Sigmoid colon (tissue), 7 donors: ENCODE measurements around the gene COX7C. TPM values are rescaled to one million over a fixed set of nuclear protein-coding genes. Genes with fewer than 3 reads are reported as not detected.
"Not testable (repeated sequence)": the region's sequence is repeated elsewhere in the genome, so short reads cannot be mapped to it uniquely, and the experiment has no call there.

Experiments
- DNase-seq: peaks from one replicate; pipeline ENCODE4 v3.0.0-alpha.2; 2019
- H3K27ac ChIP-seq, 4 donors: fragments of 200-600 bp; sonication (generic); one replicate each; pipeline ENCODE4 v1.5.1; 2016 to 2019; ENCODE audit warnings: mild to moderate bottlenecking in 1 of 4
- H3K27me3 ChIP-seq, 3 donors: fragments of 200-600 bp; sonication (generic); one replicate each; pipeline ENCODE4 v1.5.1; 2019; ENCODE audit warnings: mild to moderate bottlenecking in 1 of 3
- H3K36me3 ChIP-seq, 4 donors: fragments of 200-600 bp; sonication (generic); one replicate each; pipeline ENCODE4 v1.5.1; 2016 to 2019
- H3K4me1 ChIP-seq, 4 donors: fragments of 200-600 bp; sonication (generic); one replicate each; pipeline ENCODE4 v1.5.1; 2017 to 2019
- H3K4me3 ChIP-seq, 4 donors: fragments of 200-600 bp; sonication (generic); one replicate each; pipeline ENCODE4 v1.5.1; 2017 to 2019; ENCODE audit warnings: mild to moderate bottlenecking in 2 of 4, moderate library complexity in 1 of 4
- H3K9me3 ChIP-seq, 4 donors: fragments of 200-600 bp in 3 of 4; sonication (generic) in 3 of 4; one replicate each; pipeline versions ENCODE4 v1.5.1 to v1.6.1; 2013 to 2019
- EP300 ChIP-seq, 4 donors: sonication (generic); formaldehyde crosslinking; IDR thresholded peaks; one replicate each; pipeline ENCODE4 v1.6.1; 2017; ENCODE audit warnings: antibody characterized with exemption in 4 of 4
- POLR2A ChIP-seq, 2 donors: fragments of 450-650 bp; IDR thresholded peaks; one replicate each; pipeline ENCODE4 v1.6.1; 2016; ENCODE audit warnings: antibody characterized with exemption in 2 of 2, mild to moderate bottlenecking in 2 of 2, moderate library complexity in 2 of 2
- POLR2AphosphoS5 ChIP-seq, 4 donors: sonication (generic); formaldehyde crosslinking; IDR thresholded peaks; one replicate each; pipeline ENCODE4 v1.6.1; 2017; ENCODE audit warnings: antibody characterized with exemption in 4 of 4
- WGBS, 2 donors: extraction: QIAGEN DNeasy Blood & Tissue Kit; methylation state at CpG; one replicate each; pipeline ENCODE4 v1.1.7; 2013; 5-methylcytosine and 5-hydroxymethylcytosine counted together
- intact Hi-C: fragments of 100-400 bp; cut with DNase I; formaldehyde crosslinking; loops from one replicate; pipeline ENCODE4 v1.15.1; 2023
- polyA plus RNA-seq, 3 donors: library from polyadenylated mRNA; stranded (reverse); fragments of 200-250 nt; gene quantifications; one replicate each; pipeline ENCODE4 v1.2.3, GENCODE V29; 2013
- total RNA-seq, 4 donors: library from RNA; depleted of rRNA; stranded (reverse); fragments of >200 nt; gene quantifications; one replicate each; pipeline ENCODE4 v1.1.0, GENCODE V29; 2016
- TF ChIP-seq, protein P1 (sequence below), 4 experiments: fragments of 450-650 bp in 3 of 4; fragments of 200-600 bp in 1 of 4; IDR thresholded peaks; one replicate each; pipeline ENCODE4 v1.5.1; 2016 to 2019; ENCODE audit warnings: antibody characterized with exemption in 4 of 4, mild to moderate bottlenecking in 3 of 4, moderate library complexity in 2 of 4
- donor health status: healthy with polysubstance abuse.
- donor health status: Bipolar disorder and iron deficiency.
- donor health status: healthy.

Gene COX7C
- total and polyA plus RNA-seq, 7 donors = 570 to 1,838 (median 1,155) TPM

DNA sequence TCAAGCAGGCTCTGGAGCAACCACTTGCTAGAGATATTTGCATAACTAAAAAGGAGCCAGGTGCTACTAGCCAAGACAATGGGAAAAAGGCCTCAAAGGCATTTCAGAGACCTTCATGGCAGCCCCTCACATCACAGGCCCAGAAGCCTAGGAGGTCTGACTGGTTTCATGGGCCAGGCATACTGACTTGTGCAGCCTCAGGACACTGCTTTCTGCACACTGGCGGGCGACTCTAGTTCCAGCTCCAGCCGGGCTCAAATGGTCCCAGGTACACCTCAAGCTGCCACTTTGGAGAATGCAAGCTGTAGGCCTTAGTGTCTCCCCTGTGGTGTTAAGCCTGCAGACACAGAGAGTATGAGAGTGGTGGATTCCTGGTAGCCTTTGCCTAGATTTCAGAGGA, 27.1 kb downstream of the COX7C start:
- intact Hi-C loops = no loop called here
- DNase-seq = no peak
- no peaks in the 10 kb centered on the region for H3K36me3 ChIP-seq
- no peaks in the 10 kb centered on the region for H3K9me3 ChIP-seq
- H3K27ac ChIP-seq = no peak overlapping the region
- TF ChIP-seq POLR2A (IDR thresholded peaks at IDR 0.05) (no peak), POLR2AphosphoS5 (IDR thresholded peaks at IDR 0.05) (no peak), EP300 (IDR thresholded peaks at IDR 0.05) (no peak)
- TF ChIP-seq, protein P1, sequence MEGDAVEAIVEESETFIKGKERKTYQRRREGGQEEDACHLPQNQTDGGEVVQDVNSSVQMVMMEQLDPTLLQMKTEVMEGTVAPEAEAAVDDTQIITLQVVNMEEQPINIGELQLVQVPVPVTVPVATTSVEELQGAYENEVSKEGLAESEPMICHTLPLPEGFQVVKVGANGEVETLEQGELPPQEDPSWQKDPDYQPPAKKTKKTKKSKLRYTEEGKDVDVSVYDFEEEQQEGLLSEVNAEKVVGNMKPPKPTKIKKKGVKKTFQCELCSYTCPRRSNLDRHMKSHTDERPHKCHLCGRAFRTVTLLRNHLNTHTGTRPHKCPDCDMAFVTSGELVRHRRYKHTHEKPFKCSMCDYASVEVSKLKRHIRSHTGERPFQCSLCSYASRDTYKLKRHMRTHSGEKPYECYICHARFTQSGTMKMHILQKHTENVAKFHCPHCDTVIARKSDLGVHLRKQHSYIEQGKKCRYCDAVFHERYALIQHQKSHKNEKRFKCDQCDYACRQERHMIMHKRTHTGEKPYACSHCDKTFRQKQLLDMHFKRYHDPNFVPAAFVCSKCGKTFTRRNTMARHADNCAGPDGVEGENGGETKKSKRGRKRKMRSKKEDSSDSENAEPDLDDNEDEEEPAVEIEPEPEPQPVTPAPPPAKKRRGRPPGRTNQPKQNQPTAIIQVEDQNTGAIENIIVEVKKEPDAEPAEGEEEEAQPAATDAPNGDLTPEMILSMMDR (IDR thresholded peaks at IDR 0.05) = no peak
- 96 to 99% methylated on average over 3 of the region's 3 CpGs for WGBS, 2 donors
- H3K27me3 ChIP-seq = no peaks in the 10 kb centered on the region
- no peak overlapping the region for H3K4me3 ChIP-seq
- no peaks in the 10 kb centered on the region for H3K4me1 ChIP-seq

DNA sequence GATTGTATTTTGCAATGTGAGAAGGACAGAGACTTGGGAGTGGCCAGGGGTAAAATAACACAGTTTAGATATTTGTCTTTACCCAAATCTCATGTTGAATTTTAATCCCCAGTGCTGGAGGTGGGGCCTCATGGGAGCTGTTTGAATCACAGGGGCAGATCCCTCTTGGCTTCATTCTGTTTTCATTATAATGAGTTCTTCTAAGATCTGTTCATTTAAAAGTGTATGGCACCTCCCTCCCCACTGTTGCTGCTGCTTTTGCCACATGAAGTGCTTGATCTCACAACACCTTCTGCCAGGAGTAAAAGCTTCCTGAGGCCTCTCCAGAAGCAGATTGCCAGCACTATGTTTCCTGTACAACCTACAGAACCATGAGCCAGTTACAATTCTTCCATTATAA, 28.1 kb downstream of the COX7C start:
- Histone ChIP-seq H3K27ac (no peak overlapping the region), H3K27me3 (no peaks in the 10 kb centered on the region), H3K9me3 (no peaks in the 10 kb centered on the region), H3K4me1 (peaks cover 0 to 7% (median 0%) of the 10 kb centered on the region in 4 donors), H3K4me3 (no peak overlapping the region), H3K36me3 (no peaks in the 10 kb centered on the region)
- no peak for TF ChIP-seq POLR2A (IDR thresholded peaks at IDR 0.05)
- TF ChIP-seq, protein P1 (IDR thresholded peaks at IDR 0.05) = no peak
- no peak for TF ChIP-seq EP300 (IDR thresholded peaks at IDR 0.05)
- no peak for TF ChIP-seq POLR2AphosphoS5 (IDR thresholded peaks at IDR 0.05)
- intact Hi-C loops = no loop called here
- DNase-seq = no peak

DNA sequence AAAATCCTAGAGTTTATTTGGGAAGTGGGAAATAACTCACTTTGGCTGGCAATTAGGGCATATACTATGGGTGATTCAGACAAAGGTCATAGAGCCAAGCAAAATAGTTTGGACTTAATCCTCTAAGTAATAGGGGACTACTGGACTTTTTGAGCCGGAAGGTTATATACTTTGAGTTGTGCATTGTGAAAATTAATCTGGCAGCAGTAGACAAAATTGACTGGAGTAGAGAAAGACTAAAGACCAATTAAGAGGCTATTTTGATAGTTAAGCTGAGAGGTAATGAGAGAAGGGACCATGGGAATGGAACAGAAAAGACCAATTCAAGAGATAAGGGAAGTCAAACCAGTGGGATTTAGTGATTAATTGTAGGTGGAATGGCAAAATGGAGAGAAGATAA, 28.9 kb downstream of the COX7C start:
- no peaks in the 10 kb centered on the region for H3K9me3 ChIP-seq
- DNase-seq = no peak
- no peaks in the 10 kb centered on the region for H3K36me3 ChIP-seq
- intact Hi-C loops = no loop called here
- H3K27me3 ChIP-seq = no peaks in the 10 kb centered on the region
- H3K4me3 ChIP-seq = no peak overlapping the region
- WGBS, 2 donors = 92 to 95% methylated on average over 1 of the region's 1 CpG
- no peak overlapping the region for H3K27ac ChIP-seq
- peaks cover 0 to 7% (median 0%) of the 10 kb centered on the region in 4 donors for H3K4me1 ChIP-seq
- TF ChIP-seq POLR2A (IDR thresholded peaks at IDR 0.05) = no peak
- TF ChIP-seq, protein P1 (IDR thresholded peaks at IDR 0.05) = no peak

DNA sequence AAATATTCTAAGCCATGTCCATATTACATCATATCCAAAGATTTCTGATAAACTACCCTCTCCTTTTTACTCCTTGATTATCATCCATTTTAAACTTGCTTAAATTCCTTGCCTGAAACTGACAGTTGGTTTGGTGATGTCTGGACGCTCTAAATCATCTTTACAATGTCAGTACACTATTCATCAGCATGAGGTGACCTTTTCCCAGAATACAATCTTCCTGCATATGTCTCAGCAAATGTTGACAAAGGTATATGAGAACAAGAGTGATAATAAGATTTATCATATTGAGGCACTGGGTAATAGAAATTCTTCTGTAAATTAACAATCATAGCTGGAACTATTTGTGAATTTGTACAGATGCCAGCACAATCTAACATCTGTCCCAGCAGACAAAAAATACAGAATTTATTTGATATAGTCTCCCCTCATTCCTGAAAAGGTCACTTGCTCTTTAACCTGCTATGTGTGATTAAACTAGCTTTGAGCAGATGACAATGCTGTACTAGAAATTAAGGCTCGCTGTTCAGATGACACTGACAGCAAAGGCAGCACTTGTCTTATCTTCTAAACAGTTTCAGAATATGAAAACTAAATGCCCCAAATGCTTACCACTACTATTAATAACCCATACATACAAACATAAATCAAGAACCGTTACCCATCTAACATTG, 32.2 kb downstream of the COX7C start:
- H3K9me3 ChIP-seq = no peaks in the 10 kb centered on the region
- 46 to 70% methylated on average over 3 of the region's 3 CpGs for WGBS, 2 donors

DNA sequence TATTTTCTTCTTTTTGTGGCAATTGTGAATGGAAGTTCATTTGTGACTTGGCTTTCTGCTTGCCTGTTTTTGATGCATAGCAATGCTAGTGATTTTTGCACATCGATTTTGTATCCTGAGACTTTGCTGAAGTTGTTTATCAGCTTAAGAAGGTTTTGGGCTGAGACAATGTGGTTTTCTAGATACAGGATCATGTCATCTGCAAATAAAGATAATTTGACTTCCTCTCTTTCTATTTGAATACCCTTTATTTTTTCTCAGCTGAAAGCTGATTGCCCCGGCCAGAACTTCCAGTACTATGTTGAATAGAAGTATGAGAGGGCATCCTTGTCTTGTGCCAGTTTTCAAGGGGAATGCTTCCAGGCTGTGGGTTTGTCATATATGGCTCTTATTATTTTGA, 43.0 kb downstream of the COX7C start:
- H3K9me3 ChIP-seq, H3K4me3 ChIP-seq, intact Hi-C loops, H3K27me3 ChIP-seq, DNase-seq, H3K36me3 ChIP-seq, H3K27ac ChIP-seq, H3K4me1 ChIP-seq: not testable (repeated sequence)
- 84 to 86% methylated on average over 2 of the region's 2 CpGs for WGBS, 2 donors

More for the DNA sequence above, 32.2 kb downstream of the COX7C start:
- H3K4me1 ChIP-seq = peaks cover 0 to 7% (median 0%) of the 10 kb centered on the region in 4 donors
- intact Hi-C loops = no loop called here
- TF ChIP-seq POLR2A (IDR thresholded peaks at IDR 0.05) (no peak), EP300 (IDR thresholded peaks at IDR 0.05) (no peak), POLR2AphosphoS5 (IDR thresholded peaks at IDR 0.05) (no peak)
- TF ChIP-seq, protein P1 (IDR thresholded peaks at IDR 0.05) = no peak
- H3K36me3 ChIP-seq = no peaks in the 10 kb centered on the region
- no peak overlapping the region for H3K4me3 ChIP-seq
- no peaks in the 10 kb centered on the region for H3K27me3 ChIP-seq
- no peak for DNase-seq
- H3K27ac ChIP-seq = no peak overlapping the region
